ENCODE results near the gene PRKCG.

GRCh38 chr19:53870485-53870844 is 11.5 kb upstream of the PRKCG start:
- TF ChIP-seq CTCF (IDR thresholded peaks at IDR 0.05 in 4 of 5, conservative IDR thresholded peaks at IDR 0.05 in 1 of 5) (no peak), POLR2A (IDR thresholded peaks at IDR 0.05) (no peak)
